Spleen (tissue), 7 donors: ENCODE results near the gene CNTNAP5.

Experiments used
- POLR2A ChIP-seq, 3 donors: fragments of 450-650 bp; IDR thresholded peaks; one replicate each; pipeline ENCODE4 v1.5.1; 2017; ENCODE audit warnings: antibody characterized with exemption in 3 of 3, mild to moderate bottlenecking in 1 of 3
- POLR2AphosphoS5 ChIP-seq, 3 donors: sonication (generic); formaldehyde crosslinking; IDR thresholded peaks; one replicate each; pipeline ENCODE4 v1.5.1; 2017; ENCODE audit warnings: antibody characterized with exemption in 3 of 3
- TF ChIP-seq, protein P1 (sequence below), 11 experiments: fragments of 200-600 bp in 7 of 11; fragments of 450-650 bp in 4 of 11; sonication (generic) in 4 of 11; IDR thresholded peaks in 8 of 11; conservative IDR thresholded peaks in 3 of 11; 1 replicate in 7 of 11; 2 replicates in 4 of 11; pipeline versions ENCODE4 v1.4.0 to v1.8.0; 2016 to 2021; ENCODE audit warnings: antibody characterized with exemption in 11 of 11, inconsistent platforms in 4 of 11, mild to moderate bottlenecking in 1 of 11
- donor health status: DM: no; HTN: no; CAD: no; lungs with moderate emphysema.
- donor health status: DM: no; HTN: no; CAD: no.
- donor health status: DM: no; HTN: no; CAD: no.

DNA sequence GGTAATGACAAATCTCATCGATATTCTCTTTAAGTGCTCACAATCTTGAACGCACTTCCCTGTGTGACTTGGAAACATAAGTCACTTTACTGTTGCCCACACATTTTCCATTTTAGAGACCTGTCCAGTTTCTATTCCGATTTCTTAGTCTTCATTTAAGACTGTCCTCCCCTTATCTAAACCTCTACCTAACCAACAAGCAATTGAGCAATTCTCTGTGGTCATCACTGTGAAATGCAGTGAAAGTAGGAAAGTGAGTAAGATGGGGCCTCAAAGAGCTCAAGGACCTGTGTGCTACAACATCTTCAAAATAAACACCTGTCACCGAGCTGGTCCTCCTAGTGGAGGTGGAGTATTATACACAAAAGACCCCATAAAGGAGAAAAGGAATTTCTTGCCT, 184.4 kb downstream of the CNTNAP5 start:
- TF ChIP-seq, protein P1, sequence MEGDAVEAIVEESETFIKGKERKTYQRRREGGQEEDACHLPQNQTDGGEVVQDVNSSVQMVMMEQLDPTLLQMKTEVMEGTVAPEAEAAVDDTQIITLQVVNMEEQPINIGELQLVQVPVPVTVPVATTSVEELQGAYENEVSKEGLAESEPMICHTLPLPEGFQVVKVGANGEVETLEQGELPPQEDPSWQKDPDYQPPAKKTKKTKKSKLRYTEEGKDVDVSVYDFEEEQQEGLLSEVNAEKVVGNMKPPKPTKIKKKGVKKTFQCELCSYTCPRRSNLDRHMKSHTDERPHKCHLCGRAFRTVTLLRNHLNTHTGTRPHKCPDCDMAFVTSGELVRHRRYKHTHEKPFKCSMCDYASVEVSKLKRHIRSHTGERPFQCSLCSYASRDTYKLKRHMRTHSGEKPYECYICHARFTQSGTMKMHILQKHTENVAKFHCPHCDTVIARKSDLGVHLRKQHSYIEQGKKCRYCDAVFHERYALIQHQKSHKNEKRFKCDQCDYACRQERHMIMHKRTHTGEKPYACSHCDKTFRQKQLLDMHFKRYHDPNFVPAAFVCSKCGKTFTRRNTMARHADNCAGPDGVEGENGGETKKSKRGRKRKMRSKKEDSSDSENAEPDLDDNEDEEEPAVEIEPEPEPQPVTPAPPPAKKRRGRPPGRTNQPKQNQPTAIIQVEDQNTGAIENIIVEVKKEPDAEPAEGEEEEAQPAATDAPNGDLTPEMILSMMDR (IDR thresholded peaks at IDR 0.05 in 8 of 11, conservative IDR thresholded peaks at IDR 0.05 in 3 of 11): no peak
- TF ChIP-seq POLR2A (IDR thresholded peaks at IDR 0.05) (no peak), POLR2AphosphoS5 (IDR thresholded peaks at IDR 0.05) (no peak)
